ENCODE measurements around the gene STK35. TPM values are rescaled to one million over a fixed set of nuclear protein-coding genes. Genes with fewer than 3 reads are reported as not detected.

The STK35 gene
- total and polyA plus RNA-seq, 9 of the 15 experiments (the other 6 are each of a cell fraction or from before 2014, with no cell fraction given): 1.0 to 11.0 (median 6.3) TPM

DNA sequence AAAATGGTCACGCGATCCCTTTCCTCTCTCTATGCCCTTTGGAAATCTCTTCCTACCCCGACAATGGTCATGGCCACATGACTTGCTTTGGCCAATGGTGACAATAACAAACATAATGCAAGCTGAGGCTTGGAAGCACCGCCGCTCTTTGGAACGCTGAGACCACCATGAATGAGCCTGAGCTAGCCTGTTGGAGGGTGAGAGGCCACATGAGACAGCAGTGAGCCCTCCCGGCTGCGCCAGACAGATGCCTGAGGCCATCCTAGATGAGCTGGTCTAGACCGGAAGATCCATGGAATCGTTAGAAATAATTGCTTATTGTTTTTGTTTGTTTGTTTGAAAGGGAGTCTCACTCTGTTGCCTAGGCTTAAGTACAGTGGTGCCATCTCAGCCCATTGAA lies 64.2 kb downstream of the STK35 start:
- no TSS peak for BruUV-seq (replicated peaks)

More for the DNA sequence above, 64.2 kb downstream of the STK35 start:
- no peak for TF ChIP-seq ZNF444 (CRISPR knock-in tag; IDR thresholded peaks at IDR 0.05)
- TF ChIP-seq PCBP2 (IDR thresholded peaks at IDR 0.05; ENCODE audit: low read depth, low read length, poor library complexity, severe bottlenecking): no peak
- TF ChIP-seq, protein P1, sequence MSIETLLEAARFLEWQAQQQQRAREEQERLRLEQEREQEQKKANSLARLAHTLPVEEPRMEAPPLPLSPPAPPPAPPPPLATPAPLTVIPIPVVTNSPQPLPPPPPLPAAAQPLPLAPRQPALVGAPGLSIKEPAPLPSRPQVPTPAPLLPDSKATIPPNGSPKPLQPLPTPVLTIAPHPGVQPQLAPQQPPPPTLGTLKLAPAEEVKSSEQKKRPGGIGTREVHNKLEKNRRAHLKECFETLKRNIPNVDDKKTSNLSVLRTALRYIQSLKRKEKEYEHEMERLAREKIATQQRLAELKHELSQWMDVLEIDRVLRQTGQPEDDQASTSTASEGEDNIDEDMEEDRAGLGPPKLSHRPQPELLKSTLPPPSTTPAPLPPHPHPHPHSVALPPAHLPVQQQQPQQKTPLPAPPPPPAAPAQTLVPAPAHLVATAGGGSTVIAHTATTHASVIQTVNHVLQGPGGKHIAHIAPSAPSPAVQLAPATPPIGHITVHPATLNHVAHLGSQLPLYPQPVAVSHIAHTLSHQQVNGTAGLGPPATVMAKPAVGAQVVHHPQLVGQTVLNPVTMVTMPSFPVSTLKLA (conservative IDR thresholded peaks at IDR 0.05): no peak
- TF ChIP-seq TEAD2 (tag; IDR thresholded peaks at IDR 0.05): no peak
- no peak for TF ChIP-seq MTA2 (IDR thresholded peaks at IDR 0.05; ENCODE audit: low read depth)
- no peak for TF ChIP-seq SIN3A (IDR thresholded peaks at IDR 0.05; ENCODE audit: borderline replicate concordance in 2 of 2, control insufficient read depth in 1 of 2, low read depth in 2 of 2, low read length in 2 of 2)
- TF ChIP-seq ZNF583 (CRISPR knock-in tag; IDR thresholded peaks at IDR 0.05): no peak
- no peak for TF ChIP-seq PML (IDR thresholded peaks at IDR 0.05; ENCODE audit: low read length)
- no peak for TF ChIP-seq MYNN (IDR thresholded peaks at IDR 0.05)
- TF ChIP-seq MYNN (CRISPR knock-in tag; IDR thresholded peaks at IDR 0.05): no peak
- TF ChIP-seq, protein P2, sequence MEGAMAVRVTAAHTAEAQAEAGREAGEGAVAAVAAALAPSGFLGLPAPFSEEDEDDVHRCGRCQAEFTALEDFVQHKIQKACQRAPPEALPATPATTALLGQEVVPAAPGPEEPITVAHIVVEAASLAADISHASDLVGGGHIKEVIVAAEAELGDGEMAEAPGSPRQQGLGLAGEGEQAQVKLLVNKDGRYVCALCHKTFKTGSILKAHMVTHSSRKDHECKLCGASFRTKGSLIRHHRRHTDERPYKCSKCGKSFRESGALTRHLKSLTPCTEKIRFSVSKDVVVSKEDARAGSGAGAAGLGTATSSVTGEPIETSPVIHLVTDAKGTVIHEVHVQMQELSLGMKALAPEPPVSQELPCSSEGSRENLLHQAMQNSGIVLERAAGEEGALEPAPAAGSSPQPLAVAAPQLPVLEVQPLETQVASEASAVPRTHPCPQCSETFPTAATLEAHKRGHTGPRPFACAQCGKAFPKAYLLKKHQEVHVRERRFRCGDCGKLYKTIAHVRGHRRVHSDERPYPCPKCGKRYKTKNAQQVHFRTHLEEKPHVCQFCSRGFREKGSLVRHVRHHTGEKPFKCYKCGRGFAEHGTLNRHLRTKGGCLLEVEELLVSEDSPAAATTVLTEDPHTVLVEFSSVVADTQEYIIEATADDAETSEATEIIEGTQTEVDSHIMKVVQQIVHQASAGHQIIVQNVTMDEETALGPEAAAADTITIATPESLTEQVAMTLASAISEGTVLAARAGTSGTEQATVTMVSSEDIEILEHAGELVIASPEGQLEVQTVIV (CRISPR knock-in tag; IDR thresholded peaks at IDR 0.05; ENCODE audit: borderline replicate concordance): no peak
- no peak for TF ChIP-seq MAFG (tag; conservative IDR thresholded peaks at IDR 0.05)
- TF ChIP-seq RFX1 (IDR thresholded peaks at IDR 0.05): no peak
- no peak for TF ChIP-seq FOXJ3 (CRISPR knock-in tag; IDR thresholded peaks at IDR 0.05)
- no peak for TF ChIP-seq PPARD (CRISPR knock-in tag; IDR thresholded peaks at IDR 0.05)
- TF ChIP-seq, protein P3, sequence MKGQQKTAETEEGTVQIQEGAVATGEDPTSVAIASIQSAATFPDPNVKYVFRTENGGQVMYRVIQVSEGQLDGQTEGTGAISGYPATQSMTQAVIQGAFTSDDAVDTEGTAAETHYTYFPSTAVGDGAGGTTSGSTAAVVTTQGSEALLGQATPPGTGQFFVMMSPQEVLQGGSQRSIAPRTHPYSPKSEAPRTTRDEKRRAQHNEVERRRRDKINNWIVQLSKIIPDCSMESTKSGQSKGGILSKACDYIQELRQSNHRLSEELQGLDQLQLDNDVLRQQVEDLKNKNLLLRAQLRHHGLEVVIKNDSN (CRISPR knock-in tag; IDR thresholded peaks at IDR 0.05): no peak
- no peak for TF ChIP-seq ZSCAN29 (IDR thresholded peaks at IDR 0.05)
- no peak for TF ChIP-seq NFYB (IDR thresholded peaks at IDR 0.05; ENCODE audit: extremely low read depth, insufficient read length)
- TF ChIP-seq HOXB6 (CRISPR knock-in tag; IDR thresholded peaks at IDR 0.05; ENCODE audit: borderline replicate concordance): no peak
- Histone ChIP-seq H3K9me3 (replicated peaks; ENCODE audit: control insufficient read depth, insufficient read depth, low read depth, low read length) (no peaks in the 10 kb centered on the region), H3K79me2 (ENCODE audit: control insufficient read depth, insufficient read depth, low read length) (no peaks in the 10 kb centered on the region), H3K4me2 (ENCODE audit: insufficient read depth, low read length) (no peak overlapping the region), H3K9ac (ENCODE audit: insufficient read depth in 1 of 2, low read depth in 2 of 2, low read length in 2 of 2) (no peak overlapping the region), H3K36me3 (ENCODE audit: control insufficient read depth, insufficient read depth, low read length) (no peaks in the 10 kb centered on the region), H3K27me3 (ENCODE audit: control insufficient read depth in 2 of 2, insufficient read depth in 2 of 2, low read length in 2 of 2) (peaks cover 0 to 35% of the 10 kb centered on the region in 2 experiments; a peak in 4 of 5 replicates), H3K4me1 (replicated peaks in 1 of 2; ENCODE audit: control insufficient read depth in 2 of 2, insufficient read depth in 2 of 2, low read length in 2 of 2) (no peaks in the 10 kb centered on the region), H3K27ac (ENCODE audit: extremely low read depth, low read depth, low read length) (no peak overlapping the region), H3K9me1 (ENCODE audit: control insufficient read depth, insufficient read depth, low read length) (no peaks in the 10 kb centered on the region), H4K20me1 (replicated peaks; ENCODE audit: control insufficient read depth, insufficient read depth, low read length) (peaks cover 4% of the 10 kb centered on the region; the same call in 1 of the 2 replicates), H2AFZ (ENCODE audit: low read depth, low read length) (no peak overlapping the region), H3K4me3 (no peak overlapping the region)
- POLR2A ChIA-PET: no interaction called here
- intact Hi-C loops (cut with micrococcal nuclease): no loop called here
- CTCF ChIA-PET (ENCODE audit: low intra/inter-chr PET ratio): no interaction called here
- 10% methylated on average over 8 of the region's 10 CpGs for WGBS (ENCODE audit: insufficient coverage, low coverage, missing lambda C conversion rate)
- in situ Hi-C loops (cut with MboI): no loop called here
- no peak for DNase-seq (ENCODE audit: extremely low read depth in 1 of 4, low spot score in 3 of 4)
- FAIRE-seq: no peak
- ATAC-seq: no peak
